GM12801 (cell line): Measurements from ENCODE around the gene NACC2.

Experiments used
- CTCF ChIP-seq: IDR thresholded peaks from one replicate; pipeline ENCODE4 v1.5.1; 2011; ENCODE audit warnings: control low read depth; ENCODE audit not compliant: insufficient read length; ENCODE audit errors: extremely low read depth

Gene NACC2

GRCh38 chr9:136095070-136096058, at the start of gene NACC2:
Gene NACC2 (minus strand): TSS chr9:136095289. CDS start chr9:136050521, 44,768 bp downstream.
- no peak for TF ChIP-seq CTCF

GRCh38 chr9:136144450-136144849, 49.4 kb upstream of the NACC2 start:
- TF ChIP-seq CTCF: no peak

GRCh38 chr9:136143215-136144001, 48.3 kb upstream of the NACC2 start:
- no peak for TF ChIP-seq CTCF

GRCh38 chr9:136142859-136143214, 47.7 kb upstream of the NACC2 start:
- no peak for TF ChIP-seq CTCF

- no peak for TF ChIP-seq CTCF
Measured at GRCh38 chr9:136142414-136142796, 47.3 kb upstream of the NACC2 start.

- TF ChIP-seq CTCF: no peak
Measured at GRCh38 chr9:136141682-136142413, 46.8 kb upstream of the NACC2 start.

- TF ChIP-seq CTCF: no peak
Measured at GRCh38 chr9:136140966-136141365, 45.9 kb upstream of the NACC2 start.
